SK-N-SH treated with all-trans-retinoic acid at 6 μM for 48 hours (cell line): ENCODE data around the gene FLT4.

Experiments used
- ZFP3 ChIP-seq: fragments of 250-450 bp; sonication (Bioruptor Pico); IDR thresholded peaks from 2 replicates; pipeline ENCODE4 v1.5.0; 2020; ENCODE audit warnings: mild to moderate bottlenecking, moderate library complexity
- TF ChIP-seq, protein P1 (sequence below): fragments of 250-450 bp; sonication (Bioruptor Pico); IDR thresholded peaks from 2 replicates; pipeline ENCODE4 v1.8.0; 2020; ENCODE audit warnings: mild to moderate bottlenecking, moderate library complexity, borderline replicate concordance
- TF ChIP-seq, protein P2 (sequence below): fragments of 250-450 bp; sonication (Bioruptor Pico); IDR thresholded peaks from 2 replicates; pipeline ENCODE4 v1.5.1; 2020; ENCODE audit warnings: low read depth, mild to moderate bottlenecking, moderate library complexity

DNA sequence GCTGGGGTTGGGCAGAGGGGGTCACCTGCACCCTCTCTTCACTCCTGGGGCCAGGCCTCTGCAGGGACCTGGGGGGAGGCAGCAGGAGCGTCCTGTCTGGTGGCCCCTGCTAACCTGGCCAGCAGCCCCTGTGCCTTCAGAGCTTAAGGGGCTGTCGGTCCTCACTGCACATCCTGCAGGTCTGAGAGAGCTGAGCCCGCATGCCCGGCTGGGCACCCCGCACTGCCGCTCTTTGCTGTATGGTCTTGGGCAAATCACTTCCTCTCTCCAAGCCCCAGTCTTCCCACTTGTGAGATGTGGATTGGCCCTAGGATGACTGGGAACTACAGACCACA is 7.9 kb downstream of the FLT4 start:
- TF ChIP-seq, protein P1, sequence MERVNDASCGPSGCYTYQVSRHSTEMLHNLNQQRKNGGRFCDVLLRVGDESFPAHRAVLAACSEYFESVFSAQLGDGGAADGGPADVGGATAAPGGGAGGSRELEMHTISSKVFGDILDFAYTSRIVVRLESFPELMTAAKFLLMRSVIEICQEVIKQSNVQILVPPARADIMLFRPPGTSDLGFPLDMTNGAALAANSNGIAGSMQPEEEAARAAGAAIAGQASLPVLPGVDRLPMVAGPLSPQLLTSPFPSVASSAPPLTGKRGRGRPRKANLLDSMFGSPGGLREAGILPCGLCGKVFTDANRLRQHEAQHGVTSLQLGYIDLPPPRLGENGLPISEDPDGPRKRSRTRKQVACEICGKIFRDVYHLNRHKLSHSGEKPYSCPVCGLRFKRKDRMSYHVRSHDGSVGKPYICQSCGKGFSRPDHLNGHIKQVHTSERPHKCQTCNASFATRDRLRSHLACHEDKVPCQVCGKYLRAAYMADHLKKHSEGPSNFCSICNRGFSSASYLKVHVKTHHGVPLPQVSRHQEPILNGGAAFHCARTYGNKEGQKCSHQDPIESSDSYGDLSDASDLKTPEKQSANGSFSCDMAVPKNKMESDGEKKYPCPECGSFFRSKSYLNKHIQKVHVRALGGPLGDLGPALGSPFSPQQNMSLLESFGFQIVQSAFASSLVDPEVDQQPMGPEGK, result no peak
- no peak for TF ChIP-seq ZFP3
- TF ChIP-seq, protein P2, sequence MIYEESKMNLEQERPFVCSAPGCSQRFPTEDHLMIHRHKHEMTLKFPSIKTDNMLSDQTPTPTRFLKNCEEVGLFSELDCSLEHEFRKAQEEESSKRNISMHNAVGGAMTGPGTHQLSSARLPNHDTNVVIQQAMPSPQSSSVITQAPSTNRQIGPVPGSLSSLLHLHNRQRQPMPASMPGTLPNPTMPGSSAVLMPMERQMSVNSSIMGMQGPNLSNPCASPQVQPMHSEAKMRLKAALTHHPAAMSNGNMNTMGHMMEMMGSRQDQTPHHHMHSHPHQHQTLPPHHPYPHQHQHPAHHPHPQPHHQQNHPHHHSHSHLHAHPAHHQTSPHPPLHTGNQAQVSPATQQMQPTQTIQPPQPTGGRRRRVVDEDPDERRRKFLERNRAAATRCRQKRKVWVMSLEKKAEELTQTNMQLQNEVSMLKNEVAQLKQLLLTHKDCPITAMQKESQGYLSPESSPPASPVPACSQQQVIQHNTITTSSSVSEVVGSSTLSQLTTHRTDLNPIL (CRISPR knock-in tag), result no peak
